ENCODE measurements around the gene MEF2D.

MEF2D gene

DNA sequence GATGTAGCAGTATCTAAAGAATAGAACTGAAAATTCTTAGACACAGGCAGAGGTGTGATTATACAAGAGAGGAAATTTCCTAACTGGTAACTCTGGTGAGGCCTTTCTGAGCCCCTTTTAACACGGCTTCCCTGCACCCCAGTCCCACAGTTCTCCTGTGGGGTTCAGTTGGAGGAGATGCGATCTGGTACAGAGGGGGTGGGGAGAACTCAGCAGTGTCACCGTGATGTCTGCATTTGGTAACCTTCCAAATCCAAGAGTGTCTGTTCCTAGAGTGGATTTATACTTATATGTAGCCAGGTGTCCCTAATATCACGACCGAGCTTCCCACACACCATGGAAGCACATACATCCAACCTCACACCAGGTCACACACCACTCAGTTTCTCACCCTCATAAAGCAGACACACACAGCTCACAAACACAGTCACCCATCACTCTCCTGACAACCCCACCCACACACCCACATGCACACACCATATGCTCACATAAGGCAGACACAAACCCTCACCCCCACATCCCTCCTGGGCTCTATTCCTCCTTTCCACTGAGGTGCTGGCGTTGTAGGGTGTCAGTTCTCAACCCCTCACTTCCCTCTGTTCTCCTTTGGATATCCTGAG, 83.1 kb downstream of the MEF2D start:
- TF ChIP-seq, protein P1, sequence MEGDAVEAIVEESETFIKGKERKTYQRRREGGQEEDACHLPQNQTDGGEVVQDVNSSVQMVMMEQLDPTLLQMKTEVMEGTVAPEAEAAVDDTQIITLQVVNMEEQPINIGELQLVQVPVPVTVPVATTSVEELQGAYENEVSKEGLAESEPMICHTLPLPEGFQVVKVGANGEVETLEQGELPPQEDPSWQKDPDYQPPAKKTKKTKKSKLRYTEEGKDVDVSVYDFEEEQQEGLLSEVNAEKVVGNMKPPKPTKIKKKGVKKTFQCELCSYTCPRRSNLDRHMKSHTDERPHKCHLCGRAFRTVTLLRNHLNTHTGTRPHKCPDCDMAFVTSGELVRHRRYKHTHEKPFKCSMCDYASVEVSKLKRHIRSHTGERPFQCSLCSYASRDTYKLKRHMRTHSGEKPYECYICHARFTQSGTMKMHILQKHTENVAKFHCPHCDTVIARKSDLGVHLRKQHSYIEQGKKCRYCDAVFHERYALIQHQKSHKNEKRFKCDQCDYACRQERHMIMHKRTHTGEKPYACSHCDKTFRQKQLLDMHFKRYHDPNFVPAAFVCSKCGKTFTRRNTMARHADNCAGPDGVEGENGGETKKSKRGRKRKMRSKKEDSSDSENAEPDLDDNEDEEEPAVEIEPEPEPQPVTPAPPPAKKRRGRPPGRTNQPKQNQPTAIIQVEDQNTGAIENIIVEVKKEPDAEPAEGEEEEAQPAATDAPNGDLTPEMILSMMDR (conservative IDR thresholded peaks at IDR 0.05; ENCODE audit: low read depth, low read length) = no peak
- H3K4me3 ChIP-seq (ENCODE audit: low read depth, low read length) = no peak overlapping the region
- DNase-seq (ENCODE audit: low read depth) = no peak

DNA sequence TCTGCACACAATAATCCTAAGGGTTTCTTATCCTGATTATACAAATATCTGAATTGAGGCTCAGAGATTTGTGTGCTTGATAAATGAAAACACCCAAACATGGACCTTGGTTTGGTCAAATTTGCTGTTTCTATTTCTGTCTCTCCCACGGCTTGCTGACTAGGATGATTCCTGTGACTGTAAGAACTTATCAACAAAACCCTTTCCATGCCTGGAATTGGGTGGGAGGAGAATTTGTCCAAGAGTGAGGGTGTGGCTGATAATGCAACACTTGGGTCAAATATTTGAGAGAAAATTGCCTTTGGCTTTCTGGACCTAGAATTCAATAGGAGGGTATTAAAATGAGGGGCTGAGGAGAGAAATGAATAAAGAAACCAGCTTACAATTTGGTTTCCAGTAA, 83.6 kb downstream of the MEF2D start:
- no peak overlapping the region for H3K4me3 ChIP-seq (ENCODE audit: low read depth, low read length)
- TF ChIP-seq, protein P1 (conservative IDR thresholded peaks at IDR 0.05; ENCODE audit: low read depth, low read length) = no peak
- DNase-seq (ENCODE audit: low read depth) = no peak

DNA sequence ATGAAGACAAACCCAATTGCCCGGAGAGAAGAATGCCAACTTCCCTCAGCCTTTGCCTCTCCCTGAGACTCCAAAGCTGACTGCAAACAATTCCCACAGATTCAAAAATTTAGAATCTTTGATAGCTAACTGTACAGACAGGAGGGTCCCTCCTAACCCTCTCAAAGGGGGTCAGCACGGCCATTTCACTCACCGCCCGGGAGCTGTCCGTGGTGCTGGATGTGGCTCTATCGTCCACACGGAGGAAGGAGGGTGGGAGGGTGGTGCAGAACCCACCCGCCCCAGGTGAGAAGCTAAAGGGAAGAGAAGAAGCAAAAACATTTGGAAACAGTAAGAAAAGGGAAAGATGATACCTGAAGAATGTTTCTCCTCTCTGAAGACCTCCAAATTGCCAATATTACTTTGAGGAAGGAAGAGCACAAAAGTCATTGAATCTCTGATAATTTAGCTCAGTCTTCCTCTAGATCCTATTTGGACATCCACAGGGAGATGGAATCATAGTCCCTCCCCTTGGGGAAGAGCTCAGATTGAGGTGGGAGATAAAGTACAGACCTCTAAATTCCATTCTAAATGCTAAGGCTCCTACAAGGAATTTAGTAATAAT, 86.0 kb downstream of the MEF2D start:
- TF ChIP-seq, protein P1 (conservative IDR thresholded peaks at IDR 0.05; ENCODE audit: low read depth, low read length) = no peak
- no peak for DNase-seq (ENCODE audit: low read depth)
- H3K4me3 ChIP-seq (ENCODE audit: low read depth, low read length) = no peak overlapping the region

All from choroid plexus epithelial cell (primary cell).